Globus pallidus (tissue), 1 donor: ENCODE results near the gene CHPT1.

Experiments used
- DNase-seq: peaks from one replicate; pipeline ENCODE4 v3.0.0-alpha.2; 2015; ENCODE audit warnings: low spot score

CHPT1 gene

DNA sequence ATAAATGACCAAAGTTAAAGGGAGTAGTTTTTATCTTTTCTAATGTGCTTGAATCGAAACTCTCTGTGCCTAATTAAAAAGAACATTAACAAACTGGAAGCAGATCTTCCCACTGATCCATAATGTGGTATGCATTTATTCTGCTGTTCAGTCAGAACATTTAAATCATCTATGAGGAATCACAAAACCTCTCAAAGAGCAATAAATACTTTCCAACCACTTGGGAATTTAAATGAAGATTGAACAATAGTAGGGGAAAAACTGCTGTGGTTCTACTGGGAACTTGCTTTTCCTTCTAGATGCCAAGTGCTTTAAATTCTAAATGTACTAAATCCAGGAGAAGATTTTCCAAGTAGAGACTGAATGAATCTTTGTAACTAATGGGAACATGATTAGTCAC is 12.3 kb upstream of the CHPT1 start:
- no peak for DNase-seq

- no peak for DNase-seq
These were observed 11.3 kb upstream of the CHPT1 start for GRCh38 chr12:101686176-101686575.

DNA sequence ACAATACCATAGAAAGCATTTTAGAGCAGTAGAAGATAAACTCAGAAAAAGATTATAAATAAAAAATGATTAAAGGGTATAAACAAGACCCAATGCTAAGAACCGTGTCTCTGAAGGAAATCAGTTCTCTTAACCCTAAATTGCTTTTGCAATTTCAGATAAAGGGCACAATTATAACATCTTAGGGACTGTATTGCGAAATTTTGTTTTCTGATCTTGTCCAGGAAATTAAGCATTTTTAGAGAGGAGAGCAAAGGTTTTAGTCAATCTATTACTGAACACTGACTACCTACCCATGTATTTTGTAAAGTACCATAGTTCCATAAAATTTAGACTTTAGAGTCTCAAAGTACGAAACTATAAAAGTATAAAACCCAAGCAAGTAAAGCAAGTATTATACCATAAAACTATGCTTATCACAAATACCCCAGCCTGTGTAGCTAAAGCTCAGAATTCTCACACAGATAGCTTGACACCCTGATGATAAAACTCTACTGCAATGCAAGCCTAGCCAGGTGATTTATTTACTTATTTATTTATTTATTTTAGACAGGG is 6.8 kb upstream of the CHPT1 start:
- no peak for DNase-seq

DNA sequence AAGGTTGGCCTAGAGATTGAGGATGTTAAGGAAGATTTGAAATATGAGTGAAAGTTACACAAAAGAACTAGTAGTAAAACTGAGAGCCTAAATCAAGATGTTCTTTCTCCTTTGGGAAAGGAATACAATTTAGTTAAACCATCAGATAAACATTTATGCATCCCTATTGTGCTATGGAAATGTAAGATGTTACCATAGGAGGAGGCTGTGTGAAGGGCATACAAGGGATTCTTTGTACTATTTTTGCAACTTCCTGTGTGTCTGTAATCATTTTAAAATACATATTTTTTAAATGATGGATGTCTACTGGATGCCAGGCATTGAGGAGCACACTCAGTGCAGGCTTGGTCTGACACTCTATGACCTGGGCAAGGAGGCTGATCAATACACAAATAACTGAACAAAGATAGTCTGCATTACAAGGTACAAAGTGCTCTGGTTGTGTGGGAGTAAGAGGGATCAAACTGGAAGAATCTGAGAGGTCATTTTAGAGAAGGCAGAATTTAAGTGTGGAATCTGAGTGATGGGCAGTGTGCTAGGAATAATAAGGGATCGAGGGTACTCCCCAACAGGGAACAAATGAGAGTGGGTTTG is 5.8 kb upstream of the CHPT1 start:
- DNase-seq: no peak

- no peak for DNase-seq
These were observed 3.1 kb upstream of the CHPT1 start for GRCh38 chr12:101694297-101694848.

GRCh38 chr12:101694986-101695385 is 2.5 kb upstream of the CHPT1 start:
- DNase-seq: no peak

DNA sequence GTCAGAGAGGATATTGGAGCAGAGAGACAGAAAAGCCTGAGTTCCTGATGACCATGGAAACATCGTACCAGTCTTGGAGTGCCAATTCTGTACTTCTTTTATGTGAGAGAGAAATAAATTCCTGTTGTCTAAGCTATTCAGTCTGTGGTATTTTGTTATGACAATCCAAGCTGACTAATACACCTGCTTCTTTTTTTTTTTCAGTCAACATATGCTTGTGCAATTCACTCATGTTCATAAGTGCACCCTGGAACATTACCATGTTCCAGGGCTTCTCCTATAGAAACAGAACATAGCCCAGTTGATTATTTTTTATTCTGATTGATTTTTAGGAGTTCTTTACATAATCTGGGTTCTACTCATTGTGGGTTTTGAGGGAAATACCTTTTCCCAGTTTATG is 1.7 kb upstream of the CHPT1 start:
- DNase-seq: no peak

DNA sequence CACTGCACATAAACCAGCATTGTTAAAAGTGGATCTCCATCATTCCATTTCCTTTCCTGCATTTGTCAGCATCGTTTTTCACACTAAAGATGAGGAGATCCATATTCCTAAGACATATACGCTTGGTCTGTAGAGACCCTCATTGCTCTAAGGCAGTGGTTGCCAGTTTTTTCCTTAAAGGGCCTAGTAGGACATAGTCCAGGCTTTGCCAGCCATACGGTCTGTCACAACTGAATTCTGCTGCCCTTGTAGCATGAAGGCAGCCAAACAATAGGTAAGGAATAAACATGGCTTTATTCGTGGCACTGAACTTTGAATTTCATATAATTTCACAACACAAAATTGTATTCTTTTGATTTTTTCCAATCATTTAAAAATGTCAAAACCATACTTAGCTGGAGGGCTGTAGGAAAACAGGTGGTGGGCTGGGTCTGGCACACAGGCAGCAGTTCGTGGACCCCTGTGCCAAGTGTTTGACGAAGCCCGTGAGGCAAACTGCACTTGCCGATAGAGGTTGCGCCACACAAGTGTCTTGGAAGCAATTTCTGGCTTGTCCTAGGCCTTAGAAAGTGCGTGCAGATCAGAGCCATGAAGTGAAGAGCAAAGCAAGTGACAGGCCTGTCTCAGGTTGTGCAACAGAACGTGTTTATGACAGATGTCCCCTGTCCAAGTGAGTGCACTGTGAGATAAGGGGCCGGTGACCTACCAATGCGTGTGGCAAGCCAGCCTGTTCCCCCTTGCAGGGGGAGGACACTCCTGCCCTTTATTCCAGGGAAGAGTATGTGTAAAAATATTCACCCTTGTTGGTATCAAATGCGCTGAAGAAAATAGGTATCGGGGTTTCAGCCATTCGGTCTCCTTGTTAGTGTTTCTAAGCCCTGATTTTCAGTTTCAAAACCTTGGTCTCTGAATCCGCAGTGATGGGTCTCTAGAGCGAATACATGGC is 916 bp upstream of the CHPT1 start:
- no peak for DNase-seq

GRCh38 chr12:101697930-101698799 is 725 bp downstream of the CHPT1 start:
- no peak for DNase-seq

GRCh38 chr12:101698800-101699347 is 1.4 kb downstream of the CHPT1 start:
- DNase-seq: no peak

GRCh38 chr12:101700299-101700820 is 2.9 kb downstream of the CHPT1 start:
- no peak for DNase-seq

- no peak for DNase-seq
These were observed 6.0 kb downstream of the CHPT1 start for GRCh38 chr12:101703487-101703886.

DNA sequence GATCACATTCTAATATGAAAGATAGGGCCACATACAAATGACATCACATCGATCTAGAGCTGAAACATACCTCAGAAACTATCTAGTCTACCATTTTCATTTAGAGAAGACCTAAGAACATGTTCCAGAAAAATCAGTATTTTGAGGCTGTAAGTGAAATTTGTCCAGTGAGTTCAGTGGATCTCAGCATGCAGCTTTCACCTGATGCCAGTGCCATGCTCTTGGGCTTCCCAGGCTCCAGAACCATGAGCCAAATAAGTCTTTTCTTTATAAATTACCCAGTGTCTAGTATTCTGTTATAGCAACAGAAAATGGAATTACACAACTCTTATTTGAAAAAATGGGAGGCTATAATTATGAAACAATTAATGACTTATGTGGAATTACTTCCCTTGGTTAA is 9.0 kb downstream of the CHPT1 start:
- DNase-seq: no peak

GRCh38 chr12:101707131-101707782 is 9.8 kb downstream of the CHPT1 start:
- no peak for DNase-seq

DNA sequence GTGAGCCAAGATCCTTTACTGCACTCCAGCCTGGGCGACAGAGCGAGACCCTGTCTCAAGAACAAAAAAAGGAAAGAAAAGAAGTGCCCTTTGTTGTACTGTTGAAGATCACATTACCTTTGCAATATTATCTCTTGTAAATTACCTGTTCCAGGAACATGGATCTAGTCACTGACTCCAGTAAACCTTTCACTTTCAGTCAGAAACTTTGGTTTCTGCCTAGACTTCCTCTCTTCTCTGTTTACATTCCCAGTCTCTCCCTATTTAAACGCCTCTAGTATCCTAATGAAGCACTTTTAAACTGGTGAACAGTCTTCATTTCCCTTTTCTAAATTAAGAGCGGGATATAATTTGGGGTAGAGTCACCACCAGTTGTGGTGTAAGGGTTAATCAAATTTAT is 12.8 kb downstream of the CHPT1 start:
- no peak for DNase-seq

DNA sequence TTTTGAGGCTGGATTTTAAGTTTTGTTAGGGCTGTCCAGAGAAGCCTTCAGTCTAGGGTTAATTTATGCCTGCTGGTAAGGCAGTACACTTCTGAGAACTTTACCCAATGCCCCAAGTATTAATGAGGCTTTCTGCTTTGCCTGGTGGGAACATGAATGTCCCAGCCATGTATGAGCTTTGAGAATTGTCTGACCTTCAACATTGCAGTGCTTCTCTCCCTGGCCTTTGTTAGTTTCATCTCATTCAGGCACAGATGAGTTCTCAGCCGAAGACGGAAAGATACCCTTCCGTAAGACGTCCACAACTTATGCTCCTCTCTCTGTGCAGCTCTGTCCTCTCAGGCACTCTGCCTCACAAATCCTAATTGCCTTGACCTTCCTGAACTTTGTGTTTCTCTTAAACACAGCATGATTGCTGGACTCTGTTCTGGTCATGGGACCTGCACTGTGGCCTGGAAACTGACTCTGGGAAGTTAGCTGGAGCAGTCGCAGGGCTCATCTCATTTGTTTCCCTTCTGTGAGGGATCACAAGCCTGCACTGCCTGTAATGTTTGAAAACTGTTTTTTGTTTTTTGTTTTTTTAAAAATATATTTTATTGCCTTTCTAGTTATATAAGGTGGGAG is 15.7 kb downstream of the CHPT1 start:
- peak; percentile 49 for DNase-seq

DNA sequence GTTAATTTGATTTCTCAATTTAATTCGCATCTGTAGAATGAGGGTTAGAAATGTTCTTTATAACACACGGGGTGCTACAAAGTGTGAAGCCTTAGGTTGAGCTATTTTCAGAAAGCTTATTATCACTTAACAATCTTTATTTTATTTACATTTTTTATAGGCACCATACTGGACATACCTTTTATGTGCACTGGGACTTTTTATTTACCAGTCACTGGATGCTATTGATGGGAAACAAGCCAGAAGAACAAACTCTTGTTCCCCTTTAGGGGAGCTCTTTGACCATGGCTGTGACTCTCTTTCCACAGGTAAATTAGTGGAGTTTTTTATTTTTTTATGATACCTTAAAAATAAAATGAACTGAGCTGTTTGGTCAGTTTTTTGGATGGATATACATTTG is 16.5 kb downstream of the CHPT1 start:
- no peak for DNase-seq

GRCh38 chr12:101714877-101715444 is 17.5 kb downstream of the CHPT1 start:
- DNase-seq: peak; percentile 37

GRCh38 chr12:101719566-101719965 is 22.1 kb downstream of the CHPT1 start:
- no peak for DNase-seq

- no peak for DNase-seq
These were observed 22.7 kb downstream of the CHPT1 start for GRCh38 chr12:101720118-101720517.
